Measurements from ENCODE around the gene CBLB.

GRCh38 chr3:105771392-105771791, 97.4 kb downstream of the CBLB start:
- TF ChIP-seq POLR2A (IDR thresholded peaks at IDR 0.05; ENCODE audit: low read length) = no peak
- no peak for TF ChIP-seq EP300 (IDR thresholded peaks at IDR 0.05)
- no peak for TF ChIP-seq NPAS2 (CRISPR knock-in tag; IDR thresholded peaks at IDR 0.05; ENCODE audit: borderline replicate concordance)
- TF ChIP-seq MAX (IDR thresholded peaks at IDR 0.05) = no peak
- no peak for TF ChIP-seq CTCF (IDR thresholded peaks at IDR 0.05)
- no peak for TF ChIP-seq FOSL2 (IDR thresholded peaks at IDR 0.05)
- no peak for TF ChIP-seq FOSL2 (CRISPR knock-in tag; IDR thresholded peaks at IDR 0.05)
- no peak for TF ChIP-seq BHLHE40 (IDR thresholded peaks at IDR 0.05; ENCODE audit: low read depth, low read length)

Data from A549 (cell line).